Esophagus muscularis mucosa (tissue), 4 donors: ENCODE data around the gene SMIM28. TPM values are rescaled to one million over a fixed set of nuclear protein-coding genes. Genes with fewer than 3 reads are reported as not detected.

Experiments used
- DNase-seq: peaks from one replicate; pipeline ENCODE4 v3.0.0-alpha.2; 2017; ENCODE audit errors: extremely low spot score
- H3K27ac ChIP-seq, 4 donors: fragments of 200-600 bp; sonication (generic); replicated peaks in 1 of 4; 1 replicate in 3 of 4; 2 replicates in 1 of 4; pipeline ENCODE4 v1.5.1; 2016 to 2019; ENCODE audit warnings: mild to moderate bottlenecking in 1 of 4
- H3K27me3 ChIP-seq, 4 donors: fragments of 200-600 bp; sonication (generic); one replicate each; pipeline versions ENCODE4 v1.5.1 to v1.6.0; 2016 to 2019
- H3K36me3 ChIP-seq, 4 donors: fragments of 200-600 bp; sonication (generic); one replicate each; pipeline ENCODE4 v1.5.1; 2016 to 2019
- H3K4me1 ChIP-seq, 4 donors: fragments of 200-600 bp; sonication (generic); one replicate each; pipeline ENCODE4 v1.5.1; 2016 to 2019
- H3K4me3 ChIP-seq, 4 donors: fragments of 200-600 bp; sonication (generic); 1 replicate in 2 of 4; 2 replicates in 2 of 4; pipeline ENCODE4 v1.5.1; 2016 to 2019; ENCODE audit warnings: mild to moderate bottlenecking in 4 of 4, moderate library complexity in 1 of 4
- H3K9me3 ChIP-seq, 4 donors: fragments of 200-600 bp; sonication (generic); 1 replicate in 3 of 4; 2 replicates in 1 of 4; pipeline ENCODE4 v1.5.1; 2016 to 2019
- EP300 ChIP-seq: sonication (generic); formaldehyde crosslinking; IDR thresholded peaks from one replicate; pipeline ENCODE4 v1.6.1; 2017; ENCODE audit warnings: antibody characterized with exemption
- POLR2A ChIP-seq: fragments of 450-650 bp; IDR thresholded peaks from one replicate; pipeline ENCODE4 v1.6.1; 2017; ENCODE audit warnings: antibody characterized with exemption, moderate library complexity, mild to moderate bottlenecking, low read depth
- POLR2AphosphoS5 ChIP-seq, 2 donors: sonication (generic); formaldehyde crosslinking; IDR thresholded peaks; one replicate each; pipeline ENCODE4 v1.6.1; 2017; ENCODE audit warnings: antibody characterized with exemption in 2 of 2
- WGBS: methylation state at CpG from one replicate; pipeline ENCODE4 v1.1.5; 2018; 5-methylcytosine and 5-hydroxymethylcytosine counted together
- intact Hi-C: fragments of 100-400 bp; cut with DNase I; formaldehyde crosslinking; loops from one replicate; pipeline ENCODE4 v1.15.1; 2023
- total RNA-seq, 4 donors: library from RNA; depleted of rRNA; stranded (reverse); fragments of >200 nt; gene quantifications; one replicate each; pipeline versions ENCODE4 v1.1.0 to v1.2.1, GENCODE V29; 2016
- TF ChIP-seq, protein P1 (sequence below), 3 experiments: fragments of 200-600 bp in 2 of 3; fragments of 450-650 bp in 1 of 3; sonication (generic) in 2 of 3; IDR thresholded peaks; one replicate each; pipeline ENCODE4 v1.5.1; 2017 to 2019; ENCODE audit warnings: antibody characterized with exemption in 3 of 3, mild to moderate bottlenecking in 2 of 3, moderate library complexity in 1 of 3

SMIM28 gene
- total RNA-seq, 4 donors from 2014 or later = 0.50 TPM; not detected in 3

DNA sequence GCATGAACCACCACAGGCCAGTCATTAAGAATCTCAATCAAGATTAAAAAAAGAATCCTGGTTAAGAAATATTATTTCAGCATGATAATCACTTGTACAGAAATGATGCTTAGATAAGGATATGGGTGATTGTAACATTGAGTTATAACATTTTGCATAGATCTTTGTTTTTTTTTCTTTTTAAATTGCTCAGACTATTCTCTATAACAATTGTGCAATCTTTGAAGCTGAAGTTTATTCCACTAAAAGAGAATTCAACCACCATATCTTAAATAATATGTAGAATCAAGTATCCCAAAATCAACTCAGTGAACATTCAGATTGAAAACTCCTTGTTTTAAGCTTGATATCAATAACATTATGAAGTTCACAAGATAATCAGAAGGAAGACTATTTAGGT is 663 bp upstream of the SMIM28 start:
- Histone ChIP-seq H3K36me3 (no peaks in the 10 kb centered on the region), H3K27me3 (no peaks in the 10 kb centered on the region), H3K4me3 (no peak overlapping the region), H3K27ac (no peak overlapping the region), H3K9me3 (no peaks in the 10 kb centered on the region), H3K4me1 (no peaks in the 10 kb centered on the region)
- TF ChIP-seq POLR2AphosphoS5 (IDR thresholded peaks at IDR 0.05) (no peak), EP300 (no peak), POLR2A (no peak)
- TF ChIP-seq, protein P1, sequence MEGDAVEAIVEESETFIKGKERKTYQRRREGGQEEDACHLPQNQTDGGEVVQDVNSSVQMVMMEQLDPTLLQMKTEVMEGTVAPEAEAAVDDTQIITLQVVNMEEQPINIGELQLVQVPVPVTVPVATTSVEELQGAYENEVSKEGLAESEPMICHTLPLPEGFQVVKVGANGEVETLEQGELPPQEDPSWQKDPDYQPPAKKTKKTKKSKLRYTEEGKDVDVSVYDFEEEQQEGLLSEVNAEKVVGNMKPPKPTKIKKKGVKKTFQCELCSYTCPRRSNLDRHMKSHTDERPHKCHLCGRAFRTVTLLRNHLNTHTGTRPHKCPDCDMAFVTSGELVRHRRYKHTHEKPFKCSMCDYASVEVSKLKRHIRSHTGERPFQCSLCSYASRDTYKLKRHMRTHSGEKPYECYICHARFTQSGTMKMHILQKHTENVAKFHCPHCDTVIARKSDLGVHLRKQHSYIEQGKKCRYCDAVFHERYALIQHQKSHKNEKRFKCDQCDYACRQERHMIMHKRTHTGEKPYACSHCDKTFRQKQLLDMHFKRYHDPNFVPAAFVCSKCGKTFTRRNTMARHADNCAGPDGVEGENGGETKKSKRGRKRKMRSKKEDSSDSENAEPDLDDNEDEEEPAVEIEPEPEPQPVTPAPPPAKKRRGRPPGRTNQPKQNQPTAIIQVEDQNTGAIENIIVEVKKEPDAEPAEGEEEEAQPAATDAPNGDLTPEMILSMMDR (IDR thresholded peaks at IDR 0.05) = no peak
- DNase-seq = no peak
- intact Hi-C loops = no loop called here

DNA sequence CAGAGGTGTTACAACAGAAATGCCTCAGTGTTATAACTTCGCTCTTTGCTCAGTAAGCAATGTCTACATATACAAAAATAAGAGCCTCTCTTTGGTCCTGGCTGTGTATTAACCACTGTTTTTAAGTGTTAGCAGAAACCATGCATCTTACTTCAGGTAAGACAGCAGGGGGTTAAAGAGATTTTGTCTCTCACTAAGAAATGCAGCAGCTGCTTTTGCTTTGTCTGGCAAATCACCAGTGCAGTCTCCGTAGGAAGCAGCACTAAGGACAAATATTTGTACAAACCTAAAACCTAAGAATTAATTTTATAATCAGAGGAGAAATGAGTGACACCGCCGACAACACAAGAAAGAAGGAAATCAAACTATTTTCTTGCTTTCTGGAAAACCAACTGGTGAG is 758 bp downstream of the SMIM28 start:
- H3K4me3 ChIP-seq = no peak overlapping the region
- H3K27ac ChIP-seq = no peak overlapping the region
- TF ChIP-seq POLR2AphosphoS5 (IDR thresholded peaks at IDR 0.05) (no peak), POLR2A (no peak), EP300 (no peak)
- TF ChIP-seq, protein P1 (IDR thresholded peaks at IDR 0.05) = no peak
- H3K9me3 ChIP-seq = no peaks in the 10 kb centered on the region
- 74% methylated on average over 4 of the region's 4 CpGs for WGBS
- no peak for DNase-seq
- intact Hi-C loops = no loop called here
- H3K4me1 ChIP-seq = no peaks in the 10 kb centered on the region
- H3K27me3 ChIP-seq = no peaks in the 10 kb centered on the region
- no peaks in the 10 kb centered on the region for H3K36me3 ChIP-seq

DNA sequence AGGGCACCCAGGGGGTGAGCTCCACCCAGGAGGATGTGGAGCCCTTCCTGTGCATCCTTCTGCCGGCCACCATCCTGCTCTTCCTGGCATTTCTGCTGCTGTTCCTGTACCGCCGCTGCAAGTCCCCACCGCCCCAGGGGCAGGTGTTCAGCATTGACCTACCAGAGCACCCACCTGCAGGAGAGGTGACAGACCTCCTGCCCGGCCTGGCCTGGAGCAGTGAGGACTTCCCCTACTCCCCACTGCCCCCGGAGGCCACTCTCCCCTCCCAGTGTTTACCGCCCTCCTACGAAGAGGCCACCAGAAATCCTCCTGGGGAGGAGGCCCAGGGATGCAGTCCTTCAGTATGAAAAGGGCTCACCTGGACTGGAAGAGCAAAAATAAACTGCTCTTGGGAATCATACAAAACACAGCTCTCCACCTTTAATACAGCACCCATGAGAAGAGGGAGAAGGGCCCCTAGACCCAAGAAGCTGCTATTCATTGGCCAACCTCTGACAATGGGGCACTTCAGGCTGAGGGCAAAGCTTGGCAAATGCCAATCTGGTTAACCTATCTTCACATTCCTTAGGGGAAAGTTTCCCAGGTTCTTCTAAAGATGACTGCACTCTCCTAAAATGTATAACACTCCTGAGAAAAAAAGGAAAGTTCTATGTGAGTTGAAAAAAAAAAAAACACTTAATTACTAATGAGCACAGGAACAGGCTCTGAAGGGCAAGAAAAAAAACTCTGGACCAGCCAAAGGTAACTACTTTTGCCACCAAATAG is 5.0 kb downstream of the SMIM28 start:
- peak; percentile 75 for DNase-seq
- WGBS = 85% methylated on average over 2 of the region's 8 CpGs

GRCh38 chr6:138383776-138384175 is 6.1 kb downstream of the SMIM28 start:
- Histone ChIP-seq H3K36me3 (no peaks in the 10 kb centered on the region), H3K27ac (no peak overlapping the region), H3K4me1 (no peaks in the 10 kb centered on the region), H3K27me3 (peaks cover 0 to 8% (median 0%) of the 10 kb centered on the region in 4 donors), H3K9me3 (no peaks in the 10 kb centered on the region), H3K4me3 (no peak overlapping the region)
- intact Hi-C loops = no loop called here
- 82% methylated on average over 3 of the region's 3 CpGs for WGBS
- TF ChIP-seq, protein P1 (IDR thresholded peaks at IDR 0.05) = no peak
- TF ChIP-seq POLR2A = no peak
- TF ChIP-seq POLR2AphosphoS5 (IDR thresholded peaks at IDR 0.05) = no peak
- TF ChIP-seq EP300 = no peak
- DNase-seq = peak; percentile 39

More for the DNA sequence above, 5.0 kb downstream of the SMIM28 start:
- Histone ChIP-seq H3K4me3 (no peak overlapping the region), H3K36me3 (no peaks in the 10 kb centered on the region), H3K27ac (no peak overlapping the region), H3K4me1 (no peaks in the 10 kb centered on the region), H3K9me3 (no peaks in the 10 kb centered on the region), H3K27me3 (peaks cover 0 to 8% (median 0%) of the 10 kb centered on the region in 4 donors)
- TF ChIP-seq, protein P1 (IDR thresholded peaks at IDR 0.05) = no peak
- intact Hi-C loops = no loop called here

GRCh38 chr6:138386897-138387296 is 9.2 kb downstream of the SMIM28 start:
- H3K27me3 ChIP-seq = peaks cover 0 to 8% (median 0%) of the 10 kb centered on the region in 4 donors
- H3K4me1 ChIP-seq = no peaks in the 10 kb centered on the region
- no peak overlapping the region for H3K27ac ChIP-seq
- DNase-seq = no peak
- H3K4me3 ChIP-seq = no peak overlapping the region
- no peak for TF ChIP-seq POLR2AphosphoS5 (IDR thresholded peaks at IDR 0.05)
- TF ChIP-seq POLR2A = no peak
- TF ChIP-seq, protein P1 (IDR thresholded peaks at IDR 0.05) = no peak
- no peak for TF ChIP-seq EP300
- H3K36me3 ChIP-seq = no peaks in the 10 kb centered on the region
- no peaks in the 10 kb centered on the region for H3K9me3 ChIP-seq
- 98% methylated on average over 3 of the region's 3 CpGs for WGBS
- intact Hi-C loops = no loop called here
